HG02759 (cell line): Measurements from ENCODE around the gene CDC42BPG.
"Not testable (repeated sequence)": the region's sequence is repeated elsewhere in the genome, so short reads cannot be mapped to it uniquely, and the experiment has no call there.

Experiments
- ATAC-seq: cut with Tn5 transposase; IDR thresholded peaks from one replicate; pipeline ENCODE4 v1.9.1; 2021; ENCODE audit warnings: mild to moderate bottlenecking, moderate library complexity; ENCODE audit not compliant: unreplicated experiment

Gene CDC42BPG

DNA sequence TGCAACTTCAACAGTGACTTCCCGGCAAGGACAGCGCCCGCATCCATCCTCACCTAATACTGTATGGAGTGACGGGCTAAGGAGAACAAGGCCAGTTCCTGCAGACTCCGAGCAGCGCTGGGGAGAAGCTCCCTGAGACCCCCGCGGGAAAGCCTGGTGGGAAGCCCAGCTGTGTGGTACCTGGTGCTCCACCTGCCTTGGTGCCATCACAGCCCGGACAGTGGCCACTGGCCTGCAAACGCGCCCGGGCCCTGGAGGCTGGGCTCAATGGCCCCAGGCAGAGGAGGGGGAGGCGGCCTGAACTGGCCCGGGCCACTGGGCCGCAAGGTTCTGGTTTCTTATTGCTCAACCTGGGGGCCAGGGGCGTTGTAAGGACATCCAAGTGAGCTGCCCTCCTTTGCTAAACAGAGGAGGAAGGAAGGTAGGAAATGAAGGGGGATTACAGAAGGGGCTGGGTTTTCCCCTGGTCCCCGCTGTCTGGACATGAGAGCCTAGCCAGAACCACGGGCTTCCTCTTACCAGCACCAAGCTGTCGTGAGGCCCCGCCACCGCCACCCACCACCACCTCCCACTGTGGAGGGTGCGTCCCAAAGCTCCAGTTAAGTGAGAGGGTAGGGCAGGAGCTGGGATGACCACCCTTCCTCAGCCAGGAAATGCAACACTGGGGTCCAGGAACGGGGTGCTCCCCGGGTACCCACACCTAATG lies 8.5 kb upstream of the CDC42BPG start:
- ATAC-seq, result no peak

- ATAC-seq, result no peak
Measured at GRCh38 chr11:64851831-64852351, 7.4 kb upstream of the CDC42BPG start.

GRCh38 chr11:64850979-64851567 lies 6.6 kb upstream of the CDC42BPG start:
- ATAC-seq, result peak; percentile 73

DNA sequence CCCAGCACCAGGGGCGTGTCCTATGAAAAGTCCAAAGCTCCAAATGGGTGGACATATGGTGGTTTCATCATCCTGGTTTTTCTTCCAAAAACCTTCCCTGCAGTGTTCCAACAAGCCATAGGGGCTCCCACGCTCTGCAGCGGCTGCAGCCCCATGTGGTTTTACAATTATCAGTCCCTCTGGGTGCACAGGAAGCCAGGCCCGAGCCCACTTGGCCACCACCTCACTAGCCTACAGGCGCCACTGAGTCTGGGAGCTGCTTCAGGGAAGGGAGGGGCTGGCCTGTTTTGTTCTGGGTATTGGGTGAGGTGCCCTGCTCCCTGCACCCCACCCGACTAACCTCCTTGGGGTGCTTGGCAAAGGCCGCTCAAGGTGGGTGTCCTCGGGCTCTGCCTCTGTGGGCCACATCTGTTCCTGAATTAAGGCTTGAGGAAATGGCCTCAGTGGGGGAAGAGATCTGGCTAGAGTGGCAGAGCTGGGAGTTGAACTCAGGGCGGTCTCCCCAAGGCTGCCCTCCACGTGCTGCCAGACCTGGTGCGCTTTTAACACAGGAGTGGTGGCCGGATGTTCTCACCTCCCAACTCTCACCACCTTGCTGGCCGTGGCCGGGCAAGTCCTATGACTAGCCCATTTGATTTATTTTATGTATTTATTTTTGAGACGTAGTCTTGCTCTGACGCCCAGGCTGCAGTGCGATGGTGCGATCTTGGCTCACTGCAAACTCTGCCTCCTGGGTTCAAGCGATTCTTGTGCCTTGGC lies 5.3 kb upstream of the CDC42BPG start:
- no peak for ATAC-seq

- ATAC-seq, result no peak
Measured at GRCh38 chr11:64848826-64849597, 4.6 kb upstream of the CDC42BPG start.

DNA sequence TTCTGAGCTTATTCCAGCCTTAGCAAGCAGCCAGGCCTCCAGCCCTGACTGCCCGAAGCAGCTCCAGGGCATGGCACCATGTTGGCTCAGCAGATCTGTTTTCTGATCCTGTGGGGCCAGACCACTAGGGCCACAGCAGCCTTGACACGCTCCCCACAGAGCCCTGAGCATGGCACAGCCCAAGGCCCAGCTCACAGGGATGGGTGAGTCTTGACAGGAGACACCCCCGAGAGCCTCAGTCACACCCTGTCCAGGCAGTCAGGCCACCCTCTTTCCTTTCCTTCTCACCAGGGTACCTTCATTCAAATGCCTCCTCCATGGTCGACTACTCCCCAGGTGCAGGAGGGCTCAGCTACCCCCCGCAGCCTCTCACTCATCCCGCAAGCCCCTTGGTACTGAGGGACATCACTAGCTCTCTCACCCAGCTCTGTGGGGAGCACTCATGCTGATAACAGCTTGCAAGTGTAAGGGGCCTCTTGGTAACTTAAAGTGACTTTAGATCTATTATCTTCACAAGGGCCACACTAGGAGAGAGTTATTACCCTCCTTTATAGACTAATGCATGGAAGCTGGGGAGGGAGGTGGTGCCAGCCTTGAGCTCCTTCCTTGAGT lies 3.9 kb upstream of the CDC42BPG start:
- ATAC-seq, result no peak

GRCh38 chr11:64846998-64847666 lies 2.7 kb upstream of the CDC42BPG start:
- ATAC-seq, result peak; percentile 24

DNA sequence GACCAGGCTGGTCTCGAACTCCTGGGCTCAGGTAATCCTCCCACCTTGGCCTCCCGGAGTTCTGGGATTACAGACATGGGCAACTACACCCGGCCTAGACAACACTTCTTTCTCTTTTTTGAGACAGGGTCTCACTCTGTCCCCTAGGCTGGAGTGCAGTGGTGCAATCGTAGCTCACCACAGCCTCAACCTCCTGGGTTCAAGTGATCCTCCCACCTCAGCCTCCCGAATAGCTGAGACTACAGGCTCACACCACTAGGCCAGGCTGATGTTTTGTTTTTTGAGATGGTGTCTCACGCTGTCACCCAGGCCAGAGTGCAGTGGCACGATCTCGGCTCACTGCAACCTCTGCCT lies 1.3 kb upstream of the CDC42BPG start:
- ATAC-seq, result not testable (repeated sequence)

GRCh38 chr11:64845129-64845775 lies 799 bp upstream of the CDC42BPG start:
- ATAC-seq, result no peak

GRCh38 chr11:64843686-64844329 lies 645 bp downstream of the CDC42BPG start:
- ATAC-seq, result no peak

DNA sequence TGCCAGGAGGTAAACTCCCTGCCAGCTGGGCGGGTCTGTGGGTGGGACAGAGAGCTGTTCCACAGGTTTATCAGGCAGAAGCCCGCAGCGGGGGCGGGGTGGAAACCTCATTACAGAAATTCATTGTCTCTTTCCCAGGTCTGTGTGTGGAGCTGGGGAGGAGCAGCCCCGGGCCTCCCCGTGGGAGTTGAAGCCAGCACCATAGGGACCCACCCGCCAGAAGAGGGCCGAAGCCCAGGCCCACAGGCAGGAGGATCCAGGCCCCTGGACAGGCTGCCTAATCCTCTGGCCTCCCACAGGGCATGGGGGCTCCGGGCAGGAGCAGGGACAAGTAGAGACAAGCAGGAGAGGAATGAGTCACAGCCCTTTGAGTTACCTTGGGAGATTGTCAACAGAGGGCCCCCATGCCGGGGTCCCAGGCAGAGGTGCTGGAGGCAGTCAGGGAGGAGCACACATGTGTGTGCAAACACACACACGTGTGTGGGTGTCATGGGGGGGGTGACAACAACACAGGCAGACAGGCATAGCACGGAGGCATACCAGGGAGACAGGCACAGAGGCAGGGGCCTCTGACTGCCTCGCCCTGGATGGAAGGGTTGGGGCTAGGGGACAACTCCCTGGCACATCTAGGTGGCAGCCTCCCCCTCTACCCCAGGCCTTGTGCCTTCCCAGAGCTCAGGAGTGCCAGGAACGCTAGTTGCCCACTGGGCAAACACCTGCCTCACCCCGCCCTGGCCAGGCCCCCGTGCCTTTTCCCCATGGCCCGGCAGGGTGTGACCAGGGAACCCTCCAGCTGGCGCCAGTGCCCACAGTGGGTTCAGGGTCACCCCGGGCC lies 1.4 kb downstream of the CDC42BPG start:
- ATAC-seq, result no peak

DNA sequence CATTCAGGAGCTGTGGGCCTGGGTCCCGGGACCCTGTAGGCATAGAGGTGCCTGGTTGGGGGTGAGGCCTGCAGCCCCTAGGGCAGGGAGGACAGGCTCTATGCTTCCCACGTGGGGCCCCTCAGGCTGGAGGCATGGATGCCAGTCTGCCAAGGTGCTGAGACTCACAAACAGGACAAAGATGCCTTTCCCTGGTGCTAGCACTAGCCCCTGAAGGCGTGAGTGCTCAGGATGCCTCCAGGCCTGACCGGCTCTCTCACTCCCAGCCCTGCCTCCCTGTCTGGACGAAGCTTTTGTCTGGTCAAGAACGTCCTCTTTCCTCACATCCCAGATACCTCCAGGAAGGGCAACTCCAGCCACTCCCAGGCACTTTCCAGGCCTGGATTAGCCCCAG lies 2.1 kb downstream of the CDC42BPG start:
- ATAC-seq, result no peak

- ATAC-seq, result no peak
Measured at GRCh38 chr11:64841592-64842365, 2.7 kb downstream of the CDC42BPG start.

DNA sequence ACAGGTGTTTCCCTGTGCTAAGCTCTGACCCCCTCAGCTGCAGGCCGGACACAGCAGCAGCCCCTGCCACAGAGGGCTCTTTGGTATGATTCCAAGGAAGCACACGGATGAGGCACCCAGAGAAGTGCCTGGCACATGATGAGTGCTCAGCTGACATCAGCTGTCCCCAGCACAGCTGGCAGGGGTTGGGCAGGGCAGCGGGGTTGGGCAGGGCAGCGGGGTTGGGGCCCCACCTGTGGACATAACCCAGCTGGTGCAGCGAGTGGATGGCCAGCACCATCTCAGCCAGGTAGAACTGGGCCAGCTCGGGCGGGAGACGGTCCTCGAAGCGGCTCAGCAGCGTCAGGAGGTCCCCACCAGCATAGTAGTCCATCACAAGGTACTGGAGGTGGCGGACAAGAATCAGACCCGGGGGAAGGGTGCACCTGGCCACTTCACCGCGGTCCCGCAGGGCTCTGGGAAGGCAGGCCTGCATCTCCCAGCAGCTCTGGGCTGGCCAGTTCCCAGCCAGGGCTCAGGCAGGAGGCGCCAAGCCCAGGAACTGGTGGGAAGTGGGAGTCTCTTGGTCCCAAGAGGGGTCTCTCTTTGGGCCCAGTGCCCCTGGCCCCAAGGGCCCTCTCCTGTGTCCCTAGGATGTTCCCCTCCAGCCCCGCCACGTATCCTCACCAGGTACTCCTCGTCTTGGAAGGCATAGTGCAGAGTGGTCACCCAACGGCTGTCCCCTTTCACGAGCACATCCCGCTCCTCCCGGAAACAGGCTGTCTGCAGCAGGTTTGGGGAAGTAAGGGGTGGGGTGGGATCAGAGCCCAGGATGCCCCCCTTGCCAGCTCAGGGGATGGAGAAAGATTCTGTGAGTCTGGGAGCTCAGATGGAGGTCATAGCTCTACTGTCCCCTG lies 4.3 kb downstream of the CDC42BPG start:
- no peak for ATAC-seq

DNA sequence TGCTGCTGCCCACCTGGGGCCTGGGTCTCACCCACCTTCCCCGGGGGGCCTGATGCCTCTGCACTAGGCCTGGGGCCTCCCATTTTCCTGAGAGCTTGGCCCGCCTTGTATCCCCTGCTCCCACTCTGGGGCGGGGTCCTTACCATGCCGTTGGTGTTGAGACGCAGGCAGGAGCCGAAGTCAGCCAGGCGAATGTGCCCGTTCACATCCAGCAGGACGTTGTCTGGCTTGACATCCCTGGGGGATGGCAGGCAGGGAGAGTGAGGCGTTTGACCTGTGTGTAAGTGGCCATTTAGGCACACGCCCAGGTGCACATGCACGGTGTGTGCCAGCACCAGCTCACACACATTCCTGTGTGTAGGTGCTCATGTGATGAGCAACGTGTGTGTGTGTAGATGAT lies 5.1 kb downstream of the CDC42BPG start:
- no peak for ATAC-seq

GRCh38 chr11:64838600-64839334 lies 5.7 kb downstream of the CDC42BPG start:
- ATAC-seq, result no peak
